DLD1 (cell line): ENCODE results near the gene KDR.

ENCODE experiments used
- in situ Hi-C: cut with HindIII; loops from 2 replicates; pipeline ENCODE4 v1.10.0; 2017; ENCODE audit warnings: low sequenced_read_pairs

The KDR gene

DNA sequence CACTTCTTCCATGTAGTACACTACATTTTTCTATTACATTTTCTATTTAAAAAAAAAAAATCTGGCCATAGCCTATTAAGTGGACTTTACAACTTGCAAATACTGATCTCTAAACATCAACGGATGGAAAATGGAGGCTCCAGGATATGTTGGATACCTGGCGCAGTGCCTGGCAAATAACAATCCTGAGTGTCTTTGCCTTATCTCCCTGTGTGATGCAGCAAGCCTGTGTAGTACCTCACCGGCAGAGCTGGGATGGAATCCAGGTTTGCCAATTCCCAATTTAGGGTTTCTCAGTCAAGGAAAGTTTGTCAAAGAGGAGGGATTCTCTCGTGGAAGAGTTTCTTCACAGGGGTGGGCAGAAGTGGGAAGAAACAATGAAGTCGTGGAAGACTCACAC, 93.2 kb downstream of the KDR start:
- in situ Hi-C loops, result no loop called here

DNA sequence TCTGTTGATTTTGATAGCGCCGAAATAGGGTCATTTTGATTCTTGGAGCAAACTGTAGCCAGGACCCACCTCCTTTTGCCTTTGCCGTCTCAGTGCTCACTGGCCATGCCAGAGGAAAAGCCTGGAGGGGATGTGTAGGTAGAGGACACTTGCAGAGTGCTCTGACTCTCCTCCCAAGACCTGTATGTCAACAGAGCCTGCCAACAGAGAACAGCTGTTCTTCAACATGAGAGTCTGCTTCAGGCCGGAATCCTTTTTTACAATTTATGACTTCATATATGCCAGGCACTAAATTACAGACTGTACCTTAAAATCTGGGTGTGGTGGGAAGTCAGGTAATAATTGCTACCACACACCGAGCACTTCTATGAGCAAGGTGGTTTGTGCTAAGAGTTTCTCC, 94.2 kb downstream of the KDR start:
- in situ Hi-C loops, result no loop called here

DNA sequence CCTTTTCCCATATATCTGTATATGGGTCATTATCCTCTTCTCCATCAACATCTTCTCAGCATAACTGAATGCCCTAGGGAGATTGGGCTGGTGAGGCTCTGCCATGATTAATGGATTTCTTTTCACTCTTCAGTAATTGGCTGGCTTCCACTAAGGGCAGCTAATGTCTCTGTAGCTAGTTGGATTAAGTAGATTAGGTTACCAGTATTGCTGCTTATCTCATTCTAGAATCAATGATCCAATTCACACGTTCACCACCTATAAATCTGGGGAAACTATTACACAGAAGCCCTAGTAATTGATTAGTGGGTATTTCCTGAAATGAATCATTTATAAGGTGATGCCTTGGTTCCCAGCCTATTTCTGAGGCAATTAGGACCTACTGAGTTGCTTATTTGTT, 94.8 kb downstream of the KDR start:
- in situ Hi-C loops, result no loop called here

DNA sequence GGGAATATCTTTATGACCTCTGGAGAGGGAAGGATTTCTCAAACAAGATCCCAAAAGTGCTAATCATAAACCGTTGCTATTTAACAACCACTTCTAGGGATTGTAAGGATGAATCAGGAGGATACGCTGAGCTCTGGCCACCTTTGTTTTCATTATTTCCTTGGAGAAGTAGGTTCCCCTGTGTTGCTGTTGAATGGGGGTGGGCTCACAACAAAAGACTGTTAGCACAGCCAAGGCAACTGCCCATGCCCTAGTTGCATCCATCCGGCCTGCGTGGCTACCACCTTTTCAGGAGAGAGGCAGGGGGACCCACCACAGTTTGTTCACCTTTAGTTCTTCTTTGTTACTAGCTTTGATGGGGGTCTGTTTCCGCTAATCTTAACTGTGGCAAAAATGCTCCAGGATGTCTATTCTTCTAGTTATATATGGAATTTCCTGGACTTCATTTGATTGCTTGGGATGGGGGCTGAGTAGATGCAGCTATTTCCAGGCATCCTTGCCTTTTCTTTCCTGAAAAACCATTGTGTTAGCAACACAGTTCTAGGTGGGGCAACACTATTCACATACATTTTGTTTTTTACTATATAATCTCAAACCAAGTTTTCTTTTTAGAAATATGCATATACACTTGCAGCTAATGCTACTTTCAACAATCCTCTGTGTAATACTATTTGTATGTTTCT, 95.4 kb downstream of the KDR start:
- in situ Hi-C loops, result no loop called here

DNA sequence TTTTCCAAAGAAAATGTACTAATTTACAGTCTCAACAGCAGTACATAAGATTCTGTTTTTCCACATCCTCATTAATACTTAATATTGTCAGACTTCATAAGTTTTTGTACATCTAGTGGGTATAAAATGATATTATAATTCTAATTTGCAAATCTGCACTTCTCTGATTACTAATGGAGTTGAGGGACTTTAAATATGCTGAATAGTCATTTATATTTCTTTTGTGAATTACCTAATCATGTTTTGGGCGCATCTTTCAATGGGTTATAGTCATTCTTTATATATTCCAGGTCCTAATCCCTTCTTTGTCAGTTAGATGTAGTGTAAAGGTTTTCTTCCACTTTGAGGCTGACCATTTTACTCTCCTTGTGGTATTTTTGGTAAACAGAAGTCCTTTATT, 96.1 kb downstream of the KDR start:
- in situ Hi-C loops, result no loop called here
